NT2/D1 (cell line): Measurements from ENCODE around the gene THYN1.

Source experiments
- SUZ12 ChIP-seq: IDR thresholded peaks from 2 replicates; pipeline ENCODE4 v1.6.1; 2011; ENCODE audit not compliant: insufficient read length, insufficient read depth; ENCODE audit errors: extremely low read depth
- YY1 ChIP-seq: IDR thresholded peaks from 2 replicates; pipeline ENCODE4 v1.6.1; 2011; ENCODE audit not compliant: insufficient read length, insufficient read depth
- ZNF274 ChIP-seq: IDR thresholded peaks from 2 replicates; pipeline ENCODE4 v1.6.1; 2011; ENCODE audit warnings: mild to moderate bottlenecking, low read depth, low read length

DNA sequence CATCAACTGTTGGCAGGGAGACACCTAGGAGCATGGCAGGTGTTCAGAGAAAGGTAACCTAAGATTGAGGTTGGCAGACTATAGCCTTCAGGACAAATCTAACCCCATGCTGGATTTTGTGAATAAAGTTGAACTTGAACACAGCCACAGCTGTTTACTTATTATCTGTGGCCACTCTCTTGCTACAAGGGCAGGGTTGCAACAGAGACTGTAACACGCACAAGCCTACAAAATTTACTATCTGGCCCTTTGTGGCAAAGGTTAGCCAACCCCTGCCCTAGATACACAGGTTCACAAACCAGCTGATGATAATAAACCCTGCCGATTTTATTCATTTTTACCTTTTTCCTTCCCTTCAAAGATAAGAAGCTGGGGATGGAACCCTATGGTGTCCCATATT lies 2.5 kb downstream of the THYN1 start:
- TF ChIP-seq ZNF274, result no peak
- TF ChIP-seq SUZ12, result no peak
- no peak for TF ChIP-seq YY1
